Measurements from ENCODE around the gene ICA1.
"Not testable (repeated sequence)": the region's sequence is repeated elsewhere in the genome, so short reads cannot be mapped to it uniquely, and the experiment has no call there.

Gene ICA1

DNA sequence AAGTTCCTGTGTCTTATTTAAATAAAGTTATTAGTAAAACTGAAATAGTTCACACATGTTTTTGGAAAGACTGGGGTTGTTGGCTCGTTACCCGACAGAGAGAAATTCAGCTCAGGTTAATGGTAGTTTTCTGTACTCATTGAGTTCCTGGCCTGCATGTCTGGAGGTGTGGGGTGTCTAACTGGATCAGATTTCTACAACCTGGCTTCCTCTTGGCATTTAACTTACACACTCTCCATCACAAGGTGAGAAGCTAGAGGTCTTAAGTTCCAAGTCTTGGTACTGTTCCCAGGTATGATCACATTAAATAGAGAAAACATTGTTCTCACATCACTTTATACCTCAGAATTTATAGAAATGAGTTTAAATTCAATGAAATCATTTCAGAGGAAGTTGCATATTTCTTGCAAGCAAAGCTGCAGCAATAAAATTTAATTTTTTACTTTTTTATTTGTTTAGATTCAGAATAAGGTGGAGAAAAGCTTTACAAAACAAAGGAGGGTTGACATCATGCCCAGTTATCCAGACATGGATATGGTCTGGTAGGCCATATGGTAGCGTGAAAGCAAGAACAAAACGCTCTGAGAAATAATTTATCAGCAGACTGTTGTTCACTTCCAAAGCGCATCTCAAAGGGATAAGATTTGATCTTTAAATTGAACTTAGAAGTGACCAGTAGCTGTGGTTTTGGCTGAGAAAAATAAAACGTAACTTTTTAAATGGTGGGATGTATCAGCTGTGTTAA is 172.8 kb downstream of the ICA1 start:
- no peak for DNase-seq

DNA sequence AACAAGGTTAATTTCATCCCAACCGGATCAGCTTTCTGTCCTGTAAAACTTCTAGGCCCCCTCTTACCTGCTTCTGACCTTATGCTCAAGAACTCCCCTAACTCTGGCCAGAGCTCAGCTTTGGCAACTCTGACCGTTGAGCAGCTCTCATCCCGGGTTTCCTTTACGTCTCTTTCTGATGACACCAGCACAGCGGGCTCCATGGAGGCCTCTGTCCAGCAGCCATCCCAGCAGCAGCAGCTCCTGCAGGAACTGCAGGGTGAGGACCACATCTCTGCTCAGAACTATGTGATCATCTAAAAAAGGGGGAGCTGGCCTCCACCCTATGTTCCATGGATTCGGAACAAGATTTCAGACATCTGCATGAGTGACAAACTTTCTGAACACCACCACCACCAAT is 175.7 kb downstream of the ICA1 start:
- no peak for DNase-seq

DNA sequence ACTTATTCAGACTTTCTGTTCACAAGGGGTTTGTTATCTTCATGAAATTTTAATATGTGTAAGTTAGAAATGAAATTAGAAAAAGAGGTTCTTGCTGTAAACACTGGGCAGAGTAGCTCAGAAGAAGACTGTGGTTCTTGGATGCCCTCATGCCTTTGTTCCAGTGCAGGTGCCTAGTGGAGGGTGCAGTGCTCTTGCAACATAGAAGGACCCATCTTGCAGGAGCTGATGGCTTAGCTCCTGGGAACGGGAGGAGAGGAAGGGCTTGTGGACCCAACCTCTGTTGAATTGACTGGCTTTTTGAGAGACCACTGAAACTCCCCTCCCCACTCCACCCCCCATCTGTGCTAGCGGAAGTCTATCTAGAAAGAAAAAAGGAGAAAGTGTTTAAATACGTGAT is 176.5 kb downstream of the ICA1 start:
- no peak for DNase-seq

DNA sequence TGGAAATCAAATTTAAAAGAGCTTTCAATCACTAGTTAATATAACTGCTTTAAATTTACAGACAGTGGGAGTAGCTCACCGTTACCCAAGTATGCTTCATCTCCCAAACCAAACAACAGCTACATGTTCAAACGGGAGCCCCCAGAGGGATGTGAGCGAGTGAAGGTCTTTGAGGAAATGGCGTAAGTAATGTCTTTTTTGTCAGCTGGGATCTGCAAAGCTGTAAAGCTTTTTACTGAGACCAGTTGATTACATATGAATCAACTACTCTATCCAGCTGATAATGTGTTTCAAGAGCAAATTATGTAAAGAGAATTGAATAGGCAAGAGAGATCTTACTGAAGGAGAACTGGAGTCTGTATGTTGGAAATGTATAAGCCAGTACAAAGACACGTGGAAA is 177.1 kb downstream of the ICA1 start:
- DNase-seq: no peak

DNA sequence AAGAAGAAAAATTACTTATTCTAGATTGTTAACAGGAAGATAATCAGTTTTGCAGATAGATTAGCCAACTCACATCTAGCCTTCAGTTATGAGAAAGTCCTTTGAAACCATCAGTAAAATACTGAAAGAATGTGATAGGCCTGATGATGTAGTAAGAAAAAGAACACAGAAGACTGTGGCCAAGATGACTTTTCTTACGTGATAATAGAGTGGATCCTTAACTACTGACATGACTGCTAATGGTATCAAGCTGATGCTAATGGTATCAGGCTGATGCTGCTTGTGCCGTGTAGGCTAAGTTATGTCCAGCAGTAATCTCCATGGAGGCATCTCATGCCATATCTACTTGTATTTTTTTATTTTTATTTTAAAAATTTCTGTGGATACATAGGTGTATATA is 179.2 kb downstream of the ICA1 start:
- no peak for DNase-seq

GRCh38 chr7:8078418-8078817 is 183.5 kb downstream of the ICA1 start:
- DNase-seq: no peak

- no peak for DNase-seq
These were observed 191.4 kb downstream of the ICA1 start for GRCh38 chr7:8070451-8071180.

GRCh38 chr7:8068892-8069686 is 192.9 kb downstream of the ICA1 start:
- DNase-seq: no peak

DNA sequence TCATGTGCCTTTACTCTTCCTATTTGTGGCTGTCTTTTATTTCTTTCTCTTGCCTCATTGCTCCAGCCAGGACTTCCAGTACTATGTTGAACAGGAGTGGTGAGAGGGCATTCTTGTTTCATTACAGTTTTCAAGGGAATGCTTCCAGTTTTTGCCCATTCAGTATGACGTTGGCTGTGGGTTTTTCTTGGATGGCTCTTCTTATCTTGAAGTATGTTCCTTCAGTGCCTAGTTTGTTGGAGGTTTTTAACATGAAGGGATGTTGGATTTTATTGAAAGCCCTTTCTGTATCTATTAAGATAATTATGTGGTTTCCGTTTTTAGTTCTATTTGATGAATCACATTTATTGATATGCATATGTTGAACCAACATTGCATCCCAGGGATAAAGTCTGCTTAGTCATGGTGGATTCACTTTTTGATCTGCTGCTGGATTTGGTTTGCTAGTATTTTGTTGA is 196.6 kb downstream of the ICA1 start:
- no peak for DNase-seq

GRCh38 chr7:8064828-8065227 is 197.1 kb downstream of the ICA1 start:
- no peak for DNase-seq

DNA sequence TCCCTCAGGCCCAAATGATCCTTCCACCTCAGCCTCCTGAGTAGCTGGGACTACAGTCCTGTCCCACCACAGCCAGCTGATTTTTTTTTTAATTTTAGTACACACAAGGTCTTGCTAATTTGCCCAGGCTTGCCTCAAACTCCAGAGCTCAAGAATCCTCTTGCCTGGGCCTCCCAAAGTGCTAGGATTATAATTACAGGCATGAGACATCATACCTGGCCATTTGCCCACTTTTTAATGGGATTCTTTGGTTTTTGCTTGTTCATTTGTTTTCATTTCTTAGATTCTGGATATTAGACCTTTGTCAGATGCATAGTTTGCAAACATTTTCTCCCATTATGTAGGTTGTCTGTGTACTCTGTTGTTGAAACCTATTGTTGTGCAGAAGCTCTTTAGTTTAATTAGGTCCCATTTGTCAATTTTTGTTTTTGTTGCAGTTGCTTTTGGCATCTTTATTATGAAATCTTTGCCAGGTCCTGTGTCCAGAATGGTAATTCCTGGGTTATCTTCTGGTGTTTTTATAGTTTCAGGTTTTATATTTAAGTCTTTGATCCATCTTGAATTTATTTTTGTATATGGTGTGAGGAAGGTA is 198.2 kb downstream of the ICA1 start:
- peak; percentile 90 for DNase-seq

DNA sequence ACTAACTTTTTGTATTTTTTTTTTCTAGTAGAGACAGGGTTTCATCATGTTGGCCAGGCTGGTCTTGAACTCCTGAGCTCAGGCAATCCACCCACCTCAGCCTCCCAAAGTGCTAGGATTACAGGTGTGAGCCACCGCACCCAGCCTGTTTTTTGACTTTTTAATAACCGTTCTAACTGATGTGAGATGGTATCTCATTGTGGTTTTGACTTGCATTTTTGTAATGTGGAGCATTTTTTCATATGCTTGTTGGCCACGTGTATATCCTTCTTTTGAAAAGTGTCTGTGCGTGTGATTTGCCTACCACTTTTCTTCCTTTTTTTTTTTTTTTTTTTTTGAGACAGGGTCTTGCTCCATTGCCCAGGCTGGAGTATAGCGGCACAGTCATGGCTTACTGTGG is 198.7 kb downstream of the ICA1 start:
- DNase-seq: not testable (repeated sequence)

Measured in COR-L47 (cell line).